GM12878 (cell line): ENCODE data around the gene TGM6. TPM values are rescaled to one million over a fixed set of nuclear protein-coding genes. Genes with fewer than 3 reads are reported as not detected.

Experiments
- ATAC-seq: fragments of 200-7000 bp; cut with Tn5 transposase; 3 replicates; pipeline ENCODE4 v1.9.1; 2020; ENCODE audit warnings: mild to moderate bottlenecking, moderate library complexity
- BruUV-seq: library from RNA; stranded (reverse); fragments of 400-500 nt; replicated peaks from 2 replicates; lab custom pipeline; 2021; lab: Mats Ljungman, UMichigan
- CTCF ChIA-PET: fragments of 300-600 bp; sonication (Branson Sonifier 250); formaldehyde crosslinking; extraction: SDS; loops from one replicate; lab custom pipeline; 2021; ENCODE audit warnings: inconsistent platforms; lab: Yijun Ruan, JAX
- POLR2A ChIA-PET: fragments of 350-600 bp; formaldehyde crosslinking; extraction: SDS; loops from one replicate; lab custom pipeline; 2021; ENCODE audit warnings: inconsistent platforms; lab: Charles Lee
- RAD21 ChIA-PET: fragments of 300-600 bp; sonication (Branson Sonifier 250); formaldehyde crosslinking; loops from one replicate; lab custom pipeline; 2023; ENCODE audit warnings: antibody characterized with exemption; ENCODE audit not compliant: unreplicated experiment; lab: Charles Lee
- SMC1A ChIA-PET: fragments of 300-600 bp; sonication (Branson Sonifier 250); formaldehyde crosslinking; loops from one replicate; lab custom pipeline; 2023; ENCODE audit not compliant: unreplicated experiment, uncharacterized antibody; lab: Charles Lee
- DNase-seq: peaks from one replicate; pipeline ENCODE4 v3.0.0-alpha.2; 2011; ENCODE audit warnings: low read depth, low spot score
- FAIRE-seq: peaks from 3 replicates; lab custom pipeline; 2011; peaks lifted over from hg19 to GRCh38; lab: Jason Lieb, UNC
- H2AFZ ChIP-seq: 2 replicates; pipeline ENCODE4 v1.6.0; 2011; ENCODE audit warnings: low read depth, low read length, control low read depth; ENCODE audit not compliant: control insufficient read depth
- H3K27ac ChIP-seq: 2 replicates; pipeline ENCODE4 v1.5.1; 2011; ENCODE audit warnings: control low read depth; ENCODE audit not compliant: control insufficient read depth, insufficient read depth
- H3K27me3 ChIP-seq, 2 experiments: replicated peaks in 1 of 2; 2 replicates each; pipeline versions ENCODE4 v1.6.0 to v1.6.1; 2011; ENCODE audit warnings: low read length in 1 of 2; ENCODE audit not compliant: control insufficient read depth in 2 of 2, insufficient read depth in 2 of 2
- H3K36me3 ChIP-seq, 2 experiments: 2 replicates each; pipeline ENCODE4 v1.5.1; 2011; ENCODE audit warnings: low read length in 1 of 2; ENCODE audit not compliant: control insufficient read depth in 2 of 2, insufficient read depth in 2 of 2
- H3K4me1 ChIP-seq: 2 replicates; pipeline ENCODE4 v1.6.1; 2011; ENCODE audit warnings: mild to moderate bottlenecking, low read length, moderate library complexity, mixed read lengths; ENCODE audit not compliant: control insufficient read depth, insufficient read depth
- H3K4me2 ChIP-seq: 2 replicates; pipeline ENCODE4 v1.6.0; 2011; ENCODE audit warnings: control low read depth; ENCODE audit not compliant: control insufficient read depth, insufficient read depth
- H3K4me3 ChIP-seq: fragments of 200-600 bp; sonication (generic); 2 replicates; pipeline ENCODE4 v1.5.1; 2016
- H3K79me2 ChIP-seq: 2 replicates; pipeline ENCODE4 v1.6.0; 2011; ENCODE audit warnings: low read length; ENCODE audit not compliant: control insufficient read depth, insufficient read depth
- H3K9ac ChIP-seq: 2 replicates; pipeline ENCODE4 v1.8.0; 2011; ENCODE audit warnings: low read length, control low read depth, mixed read lengths; ENCODE audit not compliant: control insufficient read depth, insufficient read depth
- H3K9me3 ChIP-seq: replicated peaks from 3 replicates; pipeline ENCODE4 v1.5.1; 2011; ENCODE audit warnings: mild to moderate bottlenecking, low read length; ENCODE audit not compliant: control insufficient read depth, insufficient read depth
- H4K20me1 ChIP-seq: 2 replicates; pipeline ENCODE4 v1.6.0; 2011; ENCODE audit not compliant: control insufficient read depth, insufficient read depth
- CBFB ChIP-seq: IDR thresholded peaks from 2 replicates; pipeline ENCODE4 v1.6.1; 2016; ENCODE audit warnings: antibody characterized with exemption, low read depth
- CHD1 ChIP-seq: IDR thresholded peaks from 2 replicates; pipeline ENCODE4 v1.6.1; 2012; ENCODE audit warnings: low read depth, low read length, improper control_type of control experiment
- HDGF ChIP-seq: fragments of 450-650 bp; IDR thresholded peaks from 2 replicates; pipeline ENCODE4 v1.6.1; 2016; ENCODE audit warnings: antibody characterized with exemption
- IRF4 ChIP-seq: IDR thresholded peaks from 2 replicates; pipeline ENCODE4 v1.6.1; 2011; ENCODE audit warnings: low read depth, low read length
- MAX ChIP-seq: IDR thresholded peaks from 2 replicates; pipeline ENCODE4 v1.6.1; 2012; ENCODE audit warnings: low read depth, low read length, improper control_type of control experiment
- SMARCA5 ChIP-seq: fragments of 450-650 bp; IDR thresholded peaks from 2 replicates; pipeline ENCODE4 v1.6.1; 2017; ENCODE audit warnings: mild to moderate bottlenecking
- SPI1 ChIP-seq: IDR thresholded peaks from 2 replicates; pipeline ENCODE4 v1.6.1; 2011; ENCODE audit warnings: low read depth, mild to moderate bottlenecking, low read length, moderate library complexity, borderline replicate concordance; ENCODE audit not compliant: insufficient read depth
- ZNF24 ChIP-seq: fragments of 450-650 bp; IDR thresholded peaks from 2 replicates; pipeline ENCODE4 v1.6.1; 2017; ENCODE audit warnings: antibody characterized with exemption, mild to moderate bottlenecking
- WGBS: methylation state at CpG from one replicate; pipeline ENCODE4 v1.1.6; 2016; ENCODE audit warnings: low lambda C conversion rate; ENCODE audit not compliant: insufficient replicate concordance, insufficient coverage; ENCODE audit errors: missing lambda C conversion rate; 5-methylcytosine and 5-hydroxymethylcytosine counted together
- in situ Hi-C: fragments of 300-500 bp; cut with MboI; formaldehyde crosslinking; loops from 9 replicates; pipeline ENCODE4 v1.14.3; 2018; ENCODE audit warnings: mixed read lengths
- intact Hi-C: fragments of 100-400 bp; cut with micrococcal nuclease; formaldehyde crosslinking; loops from one replicate; pipeline ENCODE4 v1.14.2; 2022; ENCODE audit not compliant: unreplicated experiment
- polyA plus RNA-seq, 11 experiments: library from polyadenylated mRNA; depleted of rRNA in 4 of 11; unstranded in 6 of 11; stranded (reverse) in 5 of 11; fragments of >200 nt; fragmentation: Nextera tagmentation in 4 of 11; fragmentation: Illumina TruSeq in 1 of 11; extraction: Ambion mirVana in 4 of 11; extraction: Trizol in 1 of 11; gene quantifications; 1 replicate in 1 of 11; 2 replicates in 10 of 11; pipeline versions ENCODE4 v1.2.1 to v1.2.3, GENCODE V29; 2011 to 2016; ENCODE audit warnings: inconsistent platforms in 2 of 11, missing spikeins in 2 of 11, low read depth in 1 of 11
- total RNA-seq, 4 experiments: library from RNA; depleted of rRNA in 3 of 4; stranded (reverse); fragments of >200 nt in 3 of 4; fragmentation: Illumina TruSeq in 1 of 4; extraction: Trizol in 1 of 4; gene quantifications; 2 replicates each; pipeline versions ENCODE4 v1.2.1 to v1.2.3, GENCODE V29; 2013 to 2021

TGM6 gene
- total and polyA plus RNA-seq, 10 of the 15 experiments (the other 5 are each of a cell fraction or from before 2014, with no cell fraction given): not detected

- BruUV-seq: no TSS peak
- WGBS: 84% methylated on average over 3 of the region's 3 CpGs
Observed at GRCh38 chr20:2453792-2454191, 73.1 kb downstream of the TGM6 start.

More at GRCh38 chr20:2453792-2454191, 73.1 kb downstream of the TGM6 start:
- intact Hi-C loops (loop anchor here (5.0 to 10.0 kb wide), 2 partner anchors 486 to 689 kb away; no protein-coding TSS in a partner anchor), in situ Hi-C loops (no loop called here)
- Histone ChIP-seq H3K27ac (no peak overlapping the region), H3K36me3 (peaks cover 0 to 4% of the 10 kb centered on the region in 2 experiments; a peak in 1 of 4 replicates), H3K4me1 (no peaks in the 10 kb centered on the region), H2AFZ (no peak overlapping the region), H3K27me3 (no peaks in the 10 kb centered on the region), H3K9me3 (no peaks in the 10 kb centered on the region), H3K79me2 (no peaks in the 10 kb centered on the region), H3K4me2 (no peak overlapping the region), H3K9ac (no peak overlapping the region), H4K20me1 (no peaks in the 10 kb centered on the region), H3K4me3 (no peak overlapping the region)
- no peak for TF ChIP-seq CBFB
- no peak for TF ChIP-seq CHD1
- no peak for TF ChIP-seq SMARCA5
- TF ChIP-seq SPI1: no peak
- no peak for TF ChIP-seq IRF4
- TF ChIP-seq ZNF24: peak; percentile 88
- no peak for TF ChIP-seq MAX
- TF ChIP-seq HDGF: no peak
- FAIRE-seq (no peak), ATAC-seq (no peak), DNase-seq (no peak)
- ChIA-PET POLR2A (interaction anchor here (0.6 kb wide), 1 partner anchor 16 kb away, joined by 4 read pairs; no protein-coding TSS in a partner anchor), RAD21 (interaction anchor here (4.3 kb wide), 1 partner anchor 246 kb away, joined by 27 read pairs; no protein-coding TSS in a partner anchor), SMC1A (interaction anchor here (0.6 to 2.9 kb wide), 6 partner anchors 15 to 446 kb away, joined by 3 to 29 read pairs (median 4); no protein-coding TSS in a partner anchor), CTCF (interaction anchor here (0.7 to 3.9 kb wide), 12 partner anchors 10 to 1002 kb away, joined by 3 to 78 read pairs (median 6); no protein-coding TSS in a partner anchor)
